RPMI7951 (cell line): ENCODE measurements around the gene PRDX3. TPM values are rescaled to one million over a fixed set of nuclear protein-coding genes. Genes with fewer than 3 reads are reported as not detected.

Experiments used
- DNase-seq: peaks from one replicate; pipeline ENCODE4 v3.0.0-alpha.2; 2012; ENCODE audit warnings: low read depth
- total RNA-seq: library from RNA; depleted of rRNA; stranded (reverse); fragments of >200 nt; shearing (Covaris generic); gene quantifications from 2 replicates; pipeline ENCODE4 v1.2.3, GENCODE V29; 2014; rRNA removed

PRDX3 gene
- total RNA-seq, 1 experiment from 2014 or later: 294 TPM

GRCh38 chr10:119129721-119130120, 48.9 kb downstream of the PRDX3 start:
- no peak for DNase-seq

DNA sequence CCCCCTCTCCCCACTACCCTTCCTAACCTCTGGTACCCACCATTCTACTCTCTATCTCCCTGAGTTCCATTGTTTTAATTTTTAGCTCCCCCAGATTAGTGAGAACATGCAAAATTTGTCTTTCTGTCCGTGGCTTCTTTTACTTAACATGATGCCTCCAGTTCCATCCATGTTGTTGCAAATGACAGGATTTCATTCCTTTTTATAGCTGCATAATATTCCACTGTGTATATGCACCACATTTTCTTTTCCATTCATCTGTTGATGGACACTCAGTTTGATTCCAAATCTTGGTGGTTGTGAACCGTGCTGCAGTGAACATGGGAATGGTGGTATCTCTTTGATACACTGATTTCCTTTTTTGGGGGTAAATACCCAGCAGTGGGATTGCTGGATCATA, 52.7 kb downstream of the PRDX3 start:
- no peak for DNase-seq

GRCh38 chr10:119120875-119121274, 57.7 kb downstream of the PRDX3 start:
- no peak for DNase-seq

DNA sequence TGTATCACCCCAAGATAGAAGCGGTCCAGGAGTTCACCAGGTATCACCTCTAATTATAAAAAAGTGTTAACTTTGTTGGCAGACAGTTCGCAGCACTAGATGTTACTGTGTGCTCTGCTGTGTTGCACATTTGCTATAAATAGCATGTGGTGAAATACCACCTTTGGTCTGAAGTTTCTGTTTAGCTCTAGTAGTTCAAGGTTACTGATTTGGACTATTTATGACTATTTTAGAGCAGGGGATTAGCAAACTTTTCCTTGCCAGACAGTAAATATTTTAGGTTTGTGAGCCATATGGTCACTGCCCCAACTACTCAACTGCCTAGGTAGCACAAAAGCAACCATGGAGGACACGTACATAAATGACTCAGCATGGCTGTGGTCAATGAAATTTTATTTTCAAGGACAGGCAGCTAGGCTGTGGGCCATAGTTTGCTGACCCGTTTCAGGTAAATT, 58.2 kb downstream of the PRDX3 start:
- peak; percentile 58 for DNase-seq

GRCh38 chr10:119119400-119119799, 59.2 kb downstream of the PRDX3 start:
- no peak for DNase-seq

- peak; percentile 21 for DNase-seq
These were observed 60.4 kb downstream of the PRDX3 start for GRCh38 chr10:119118231-119118630.

Other genes starting within 250 kb of the PRDX3 start
- 1.1 and 1.6 TPM in 2 replicates for gene NANOS1, start 149.1 kb downstream of the PRDX3 start, total RNA-seq
- 46.7 and 50.8 TPM in 2 replicates for gene EIF3A, start 98.0 kb downstream of the PRDX3 start, total RNA-seq
- gene DENND10, start 74.7 kb downstream of the PRDX3 start, total RNA-seq: 36.3 and 37.9 TPM in 2 replicates
- gene SFXN4, start 13.1 kb downstream of the PRDX3 start, total RNA-seq: 12.0 and 26.6 TPM in 2 replicates
- gene GRK5, start 28.8 kb upstream of the PRDX3 start, total RNA-seq: 2.7 and 2.9 TPM in 2 replicates